Cardiac muscle cell (in vitro differentiated cells and primary cell): ENCODE measurements around the gene SLC25A45. TPM values are rescaled to one million over a fixed set of nuclear protein-coding genes. Genes with fewer than 3 reads are reported as not detected.

Experiments used
- DNase-seq, 2 donors: peaks; one replicate each; pipeline versions ENCODE4 v3.0.0 to v3.0.0-alpha.2; 2010 to 2017; ENCODE audit warnings: low read depth in 1 of 2, low spot score in 1 of 2
- H3K27ac ChIP-seq: fragments of 200-600 bp; sonication (generic); 2 replicates; pipeline ENCODE4 v1.5.1; 2016
- H3K27me3 ChIP-seq: fragments of 200-600 bp; sonication (generic); 2 replicates; pipeline ENCODE4 v1.6.0; 2016; ENCODE audit warnings: control low read depth
- H3K36me3 ChIP-seq: fragments of 200-600 bp; sonication (generic); 2 replicates; pipeline ENCODE4 v1.5.1; 2016; ENCODE audit warnings: control low read depth
- H3K4me1 ChIP-seq: fragments of 200-600 bp; sonication (generic); 2 replicates; pipeline ENCODE4 v1.8.1; 2017; ENCODE audit warnings: low read depth, mild to moderate bottlenecking, mixed run types
- H3K4me3 ChIP-seq: fragments of 200-600 bp; sonication (generic); 2 replicates; pipeline ENCODE4 v1.5.1; 2016; ENCODE audit warnings: mild to moderate bottlenecking
- H3K9me3 ChIP-seq: fragments of 200-600 bp; sonication (generic); 2 replicates; pipeline ENCODE4 v1.5.1; 2017; ENCODE audit warnings: low read depth, mild to moderate bottlenecking, control low read depth
- CTCF ChIP-seq: IDR thresholded peaks from 2 replicates; pipeline ENCODE4 v1.5.1; 2012; ENCODE audit warnings: low read depth, mild to moderate bottlenecking, low read length
- polyA plus RNA-seq: library from polyadenylated mRNA; unstranded; fragments of >200 nt; fragmentation: Nextera tagmentation; extraction: Ambion mirVana; gene quantifications from 2 replicates; pipeline ENCODE4 v1.2.1, GENCODE V29; 2016
- total RNA-seq: library from RNA; depleted of rRNA; stranded (reverse); fragments of >200 nt; gene quantifications from 2 replicates; pipeline ENCODE4 v1.2.3, GENCODE V29; 2016

SLC25A45 gene
- total and polyA plus RNA-seq, 2 experiments from 2014 or later = 4.8 to 10.5 TPM

DNA sequence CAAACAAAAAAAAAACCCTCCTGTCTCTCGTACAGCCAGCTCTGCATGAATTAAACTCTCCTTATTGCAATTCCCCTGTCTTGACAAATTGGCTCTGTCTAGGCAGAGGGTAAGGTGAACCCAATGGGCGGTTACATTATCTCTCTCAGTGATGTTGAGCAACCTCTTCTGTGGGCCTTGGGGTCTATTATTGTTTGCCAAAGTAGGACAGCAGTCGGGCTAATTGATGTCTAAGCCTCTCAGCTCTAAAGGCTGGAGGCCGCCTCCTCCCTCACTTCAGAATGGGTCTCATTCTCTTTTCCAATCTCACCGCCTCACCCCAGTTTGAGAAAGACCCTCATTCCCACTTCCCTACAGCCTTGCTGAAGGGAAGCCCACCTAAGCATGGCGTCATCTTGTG, 1.3 kb upstream of the SLC25A45 start:
- DNase-seq = no peak
- H3K4me3 ChIP-seq = no peak overlapping the region
- no peaks in the 10 kb centered on the region for H3K9me3 ChIP-seq
- TF ChIP-seq CTCF = no peak
- H3K36me3 ChIP-seq = no peaks in the 10 kb centered on the region
- peaks cover 40% of the 10 kb centered on the region for H3K4me1 ChIP-seq
- H3K27me3 ChIP-seq = no peaks in the 10 kb centered on the region
- H3K27ac ChIP-seq = peak overlapping the region; percentile 76

DNA sequence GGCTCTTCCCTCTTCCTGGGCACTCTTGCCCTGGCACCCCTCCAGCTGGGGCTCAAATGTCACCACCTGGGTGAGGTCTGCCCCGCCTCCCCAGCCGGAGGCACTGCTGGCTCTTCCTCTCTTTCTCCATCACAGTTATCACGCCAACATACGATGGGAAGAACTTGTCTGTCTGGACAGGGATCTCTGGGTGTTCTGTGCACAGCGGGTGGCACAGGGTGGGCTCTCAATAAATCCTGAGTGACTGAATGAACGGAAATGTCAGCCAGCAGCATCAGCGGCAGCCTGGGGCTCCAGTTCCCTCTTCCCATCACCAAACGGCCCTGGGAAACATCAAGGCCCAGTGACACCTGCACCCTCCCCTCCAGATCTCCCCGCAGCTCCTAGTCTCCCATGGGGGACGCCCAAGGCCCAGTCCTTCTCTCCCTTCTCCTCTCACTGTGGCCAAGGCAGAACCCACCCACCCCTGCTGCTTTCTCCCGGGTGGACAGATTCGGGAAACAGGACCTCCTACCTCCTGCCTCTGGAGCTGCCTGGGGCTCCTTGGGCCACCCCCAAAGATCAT, 440 bp upstream of the SLC25A45 start:
- peak in 1 of 2 donors; percentile 38 for DNase-seq
- H3K27me3 ChIP-seq = no peaks in the 10 kb centered on the region
- H3K4me3 ChIP-seq = no peak overlapping the region
- H3K4me1 ChIP-seq = peaks cover 40% of the 10 kb centered on the region
- no peaks in the 10 kb centered on the region for H3K9me3 ChIP-seq
- H3K36me3 ChIP-seq = no peaks in the 10 kb centered on the region
- no peak for TF ChIP-seq CTCF
- H3K27ac ChIP-seq = peak overlapping the region; percentile 86

- peaks cover 37% of the 10 kb centered on the region for H3K4me1 ChIP-seq
- TF ChIP-seq CTCF = no peak
- H3K36me3 ChIP-seq = no peaks in the 10 kb centered on the region
- peak overlapping the region; percentile 86 for H3K27ac ChIP-seq
- H3K4me3 ChIP-seq = no peak overlapping the region
- no peaks in the 10 kb centered on the region for H3K9me3 ChIP-seq
- no peak for DNase-seq
- no peaks in the 10 kb centered on the region for H3K27me3 ChIP-seq
Measured at GRCh38 chr11:65381716-65382032, 772 bp downstream of the SLC25A45 start.

- Histone ChIP-seq H3K36me3 (no peaks in the 10 kb centered on the region), H3K27me3 (no peaks in the 10 kb centered on the region), H3K27ac (peak overlapping the region; percentile 86), H3K9me3 (no peaks in the 10 kb centered on the region), H3K4me1 (peaks cover 37% of the 10 kb centered on the region), H3K4me3 (no peak overlapping the region)
- no peak for DNase-seq
- no peak for TF ChIP-seq CTCF
Measured at GRCh38 chr11:65380460-65381119, 1.9 kb downstream of the SLC25A45 start.

- DNase-seq = no peak
- no peak for TF ChIP-seq CTCF
- H3K9me3 ChIP-seq = no peaks in the 10 kb centered on the region
- peaks cover 37% of the 10 kb centered on the region for H3K4me1 ChIP-seq
- no peaks in the 10 kb centered on the region for H3K27me3 ChIP-seq
- no peak overlapping the region for H3K27ac ChIP-seq
- no peaks in the 10 kb centered on the region for H3K36me3 ChIP-seq
- no peak overlapping the region for H3K4me3 ChIP-seq
Measured at GRCh38 chr11:65379698-65380459, 2.6 kb downstream of the SLC25A45 start.
